SK-N-SH treated with all-trans-retinoic acid at 6 μM for 48 hours (cell line): Measurements from ENCODE around the gene DDX41.

Experiments
- ATAC-seq: fragments of 200-7000 bp; cut with Tn5 transposase; 3 replicates; pipeline ENCODE4 v1.9.1; 2020; ENCODE audit warnings: mild to moderate bottlenecking, moderate library complexity
- ARNTL ChIP-seq: fragments of 450-650 bp; formaldehyde crosslinking; IDR thresholded peaks from 2 replicates; pipeline ENCODE4 v1.5.0; 2020; ENCODE audit warnings: low read depth, mild to moderate bottlenecking, moderate library complexity, borderline replicate concordance
- BACH2 ChIP-seq: fragments of 250-450 bp; sonication (Bioruptor Pico); IDR thresholded peaks from 2 replicates; pipeline ENCODE4 v1.9.0; 2021; ENCODE audit warnings: mild to moderate bottlenecking, borderline replicate concordance
- CREB5 ChIP-seq: fragments of 250-450 bp; sonication (Bioruptor Pico); IDR thresholded peaks from 2 replicates; pipeline ENCODE4 v1.5.1; 2020; ENCODE audit warnings: low read depth, mild to moderate bottlenecking, moderate library complexity
- CSDC2 ChIP-seq: fragments of 250-450 bp; sonication (Bioruptor Pico); IDR thresholded peaks from 2 replicates; pipeline ENCODE4 v1.5.0; 2020; ENCODE audit warnings: mild to moderate bottlenecking, moderate library complexity
- CSRNP3 ChIP-seq: fragments of 250-450 bp; sonication (Bioruptor Pico); IDR thresholded peaks from 2 replicates; pipeline ENCODE4 v1.5.1; 2021; ENCODE audit warnings: mild to moderate bottlenecking, moderate library complexity
- ESRRG ChIP-seq: fragments of 250-450 bp; sonication (Bioruptor Pico); IDR thresholded peaks from 2 replicates; pipeline ENCODE4 v1.6.1; 2021; ENCODE audit warnings: mild to moderate bottlenecking
- GLIS3 ChIP-seq: fragments of 250-450 bp; sonication (Bioruptor Pico); IDR thresholded peaks from 2 replicates; pipeline ENCODE4 v1.5.0; 2020; ENCODE audit warnings: mild to moderate bottlenecking, moderate library complexity
- ISL1 ChIP-seq: fragments of 250-450 bp; sonication (Bioruptor Pico); IDR thresholded peaks from 2 replicates; pipeline ENCODE4 v2.1.2; 2022; ENCODE audit warnings: mild to moderate bottlenecking, moderate library complexity
- OSR1 ChIP-seq: fragments of 250-450 bp; sonication (Bioruptor Pico); IDR thresholded peaks from 2 replicates; pipeline ENCODE4 v1.8.0; 2022; ENCODE audit warnings: moderate library complexity, mild to moderate bottlenecking, inconsistent platforms
- PATZ1 ChIP-seq: fragments of 250-450 bp; sonication (Bioruptor Pico); IDR thresholded peaks from 2 replicates; pipeline ENCODE4 v1.8.0; 2020; ENCODE audit warnings: mild to moderate bottlenecking, moderate library complexity, borderline replicate concordance
- POU6F1 ChIP-seq: fragments of 250-450 bp; sonication (Bioruptor Pico); IDR thresholded peaks from 2 replicates; pipeline ENCODE4 v1.8.0; 2021; ENCODE audit warnings: low read depth, mild to moderate bottlenecking, moderate library complexity, borderline replicate concordance
- PPARA ChIP-seq: fragments of 250-450 bp; sonication (Bioruptor Pico); IDR thresholded peaks from 2 replicates; pipeline ENCODE4 v1.5.0; 2020; ENCODE audit warnings: mild to moderate bottlenecking, borderline replicate concordance
- RARB ChIP-seq: fragments of 250-450 bp; sonication (Bioruptor Pico); IDR thresholded peaks from 2 replicates; pipeline ENCODE4 v1.8.0; 2021; ENCODE audit warnings: mild to moderate bottlenecking, moderate library complexity
- SNAI2 ChIP-seq: fragments of 250-450 bp; sonication (Bioruptor Pico); IDR thresholded peaks from 2 replicates; pipeline ENCODE4 v1.5.0; 2020; ENCODE audit warnings: mild to moderate bottlenecking, moderate library complexity
- TCF4 ChIP-seq: fragments of 250-450 bp; sonication (Bioruptor Pico); IDR thresholded peaks from 2 replicates; pipeline ENCODE4 v1.8.0; 2021; ENCODE audit warnings: mild to moderate bottlenecking, moderate library complexity, borderline replicate concordance
- TOX ChIP-seq: fragments of 250-450 bp; sonication (Bioruptor Pico); IDR thresholded peaks from 2 replicates; pipeline ENCODE4 v1.8.0; 2021; ENCODE audit warnings: mild to moderate bottlenecking, moderate library complexity, borderline replicate concordance
- TSHZ2 ChIP-seq: fragments of 250-450 bp; sonication (Bioruptor Pico); IDR thresholded peaks from 2 replicates; pipeline ENCODE4 v1.5.0; 2020; ENCODE audit warnings: mild to moderate bottlenecking, moderate library complexity
- ZC3H10 ChIP-seq: fragments of 250-450 bp; sonication (Bioruptor Pico); IDR thresholded peaks from 2 replicates; pipeline ENCODE4 v1.5.1; 2021; ENCODE audit warnings: mild to moderate bottlenecking, moderate library complexity
- ZFP3 ChIP-seq: fragments of 250-450 bp; sonication (Bioruptor Pico); IDR thresholded peaks from 2 replicates; pipeline ENCODE4 v1.5.0; 2020; ENCODE audit warnings: mild to moderate bottlenecking, moderate library complexity
- ZFP30 ChIP-seq: fragments of 450-650 bp; formaldehyde crosslinking; IDR thresholded peaks from 2 replicates; pipeline ENCODE4 v1.5.0; 2022; ENCODE audit warnings: mild to moderate bottlenecking, moderate library complexity
- ZNF565 ChIP-seq: fragments of 450-650 bp; formaldehyde crosslinking; conservative IDR thresholded peaks from 2 replicates; pipeline ENCODE4 v1.5.0; 2020; ENCODE audit warnings: low read depth, mild to moderate bottlenecking, moderate library complexity
- ZNF70 ChIP-seq: fragments of 450-650 bp; formaldehyde crosslinking; IDR thresholded peaks from 2 replicates; pipeline ENCODE4 v1.5.0; 2020; ENCODE audit warnings: mild to moderate bottlenecking, moderate library complexity
- ZNF8 ChIP-seq: fragments of 450-650 bp; formaldehyde crosslinking; IDR thresholded peaks from 2 replicates; pipeline ENCODE4 v1.5.0; 2020; ENCODE audit warnings: mild to moderate bottlenecking, moderate library complexity

Gene DDX41

GRCh38 chr5:177540438-177540837, 23.7 kb upstream of the DDX41 start:
- TF ChIP-seq TCF4 (no peak), PPARA (CRISPR knock-in tag) (no peak), CSDC2 (CRISPR knock-in tag) (no peak), ARNTL (CRISPR knock-in tag) (no peak), ESRRG (CRISPR knock-in tag) (no peak), POU6F1 (no peak)
- ATAC-seq, result no peak

GRCh38 chr5:177539411-177539810, 22.6 kb upstream of the DDX41 start:
- no peak for ATAC-seq
- TF ChIP-seq ESRRG (CRISPR knock-in tag) (no peak), ISL1 (peak; percentile 24; the same call in 1 of the 2 replicates), SNAI2 (CRISPR knock-in tag) (no peak)

- TF ChIP-seq ZC3H10 (CRISPR knock-in tag) (no peak), ZNF8 (CRISPR knock-in tag) (no peak), CREB5 (no peak), GLIS3 (no peak), SNAI2 (CRISPR knock-in tag) (no peak), ZFP3 (CRISPR knock-in tag) (no peak), ZNF70 (CRISPR knock-in tag) (no peak), TCF4 (no peak), ZFP30 (CRISPR knock-in tag) (no peak), PATZ1 (no peak), ZNF565 (CRISPR knock-in tag) (no peak), TOX (CRISPR knock-in tag) (no peak), CSDC2 (CRISPR knock-in tag) (no peak), POU6F1 (no peak), CSRNP3 (CRISPR knock-in tag) (no peak), OSR1 (CRISPR knock-in tag) (no peak), ESRRG (CRISPR knock-in tag) (no peak), BACH2 (CRISPR knock-in tag) (no peak), TSHZ2 (CRISPR knock-in tag) (no peak), RARB (CRISPR knock-in tag) (no peak)
- no peak for ATAC-seq
Observed at GRCh38 chr5:177538876-177539275, 22.1 kb upstream of the DDX41 start.
